NCI-H1092 (cell line): Measurements from ENCODE around the gene TARDBP.
A peak's percentile ranks its signal among the peaks of the same experiment; 100 is the strongest.
"Not testable (repeated sequence)": the region's sequence is repeated elsewhere in the genome, so short reads cannot be mapped to it uniquely, and the experiment has no call there.

Source experiments
- DNase-seq: peaks from one replicate; lab custom pipeline; 2025; lab: John Stamatoyannopoulos, UW

The TARDBP gene

GRCh38 chr1:11059968-11060830 lies 47.7 kb downstream of the TARDBP start, which contains the start of gene SRM:
Gene SRM (minus strand): TSS chr1:11060018. CDS start chr1:11059943, 75 bp downstream.
- DNase-seq = peak; percentile 92

- no peak for DNase-seq
These were observed 49.4 kb downstream of the TARDBP start for GRCh38 chr1:11061652-11062365.

- DNase-seq = peak; percentile 65
These were observed 50.5 kb downstream of the TARDBP start for GRCh38 chr1:11062965-11063401.

GRCh38 chr1:11063937-11064537 lies 51.6 kb downstream of the TARDBP start:
- not testable (repeated sequence) for DNase-seq

- no peak for DNase-seq
These were observed 52.5 kb downstream of the TARDBP start for GRCh38 chr1:11064942-11065341.

GRCh38 chr1:11065796-11066195 lies 53.3 kb downstream of the TARDBP start:
- DNase-seq = no peak

- DNase-seq = no peak
These were observed 55.5 kb downstream of the TARDBP start for GRCh38 chr1:11067716-11068599.

- no peak for DNase-seq
These were observed 56.4 kb downstream of the TARDBP start for GRCh38 chr1:11068600-11069473.

- no peak for DNase-seq
These were observed 58.4 kb downstream of the TARDBP start for GRCh38 chr1:11070876-11071275.

GRCh38 chr1:11071463-11072215 lies 59.2 kb downstream of the TARDBP start:
- peak; percentile 82 for DNase-seq

- peak; percentile 76 for DNase-seq
These were observed 59.9 kb downstream of the TARDBP start for GRCh38 chr1:11072216-11072917.

- DNase-seq = not testable (repeated sequence)
These were observed 60.9 kb downstream of the TARDBP start for GRCh38 chr1:11073398-11073797.
